Memory B cell (primary cell): ENCODE data around the gene CDK14.
A peak's percentile ranks its signal among the peaks of the same experiment; 100 is the strongest.

Source experiments
- ATAC-seq: fragments of 150-1000 bp; cut with Tn5 transposase; 2 replicates; pipeline ENCODE4 v1.10.0; 2021; ENCODE audit warnings: low read depth, mild to moderate bottlenecking, moderate library complexity
- DNase-seq, 2 donors: peaks; one replicate each; pipeline ENCODE4 v3.0.0; 2022; ENCODE audit warnings: low spot score in 2 of 2
- H3K27ac Mint-ChIP-seq: one replicate; pipeline ENCODE4 v1.8.0; 2022; ENCODE audit warnings: mild to moderate bottlenecking, moderate library complexity, mixed read lengths
- H3K27me3 Mint-ChIP-seq: one replicate; pipeline ENCODE4 v1.8.0; 2022; ENCODE audit warnings: mixed read lengths
- H3K36me3 Mint-ChIP-seq: one replicate; pipeline ENCODE4 v1.8.0; 2022; ENCODE audit warnings: mild to moderate bottlenecking, mixed read lengths
- H3K4me1 Mint-ChIP-seq: one replicate; pipeline ENCODE4 v1.8.0; 2022; ENCODE audit warnings: mixed read lengths
- H3K4me3 Mint-ChIP-seq: one replicate; pipeline ENCODE4 v1.8.0; 2022; ENCODE audit warnings: mild to moderate bottlenecking, moderate library complexity, mixed read lengths
- H3K9me3 Mint-ChIP-seq: one replicate; pipeline ENCODE4 v1.8.0; 2022; ENCODE audit warnings: mixed read lengths

Gene CDK14

GRCh38 chr7:91082852-91083495 lies 486.9 kb downstream of the CDK14 start:
- peak overlapping the region; percentile 20 for H3K27ac Mint-ChIP-seq
- peaks cover 14% of the 10 kb centered on the region for H3K4me1 Mint-ChIP-seq
- no peaks in the 10 kb centered on the region for H3K27me3 Mint-ChIP-seq
- H3K36me3 Mint-ChIP-seq, result peaks cover 14% of the 10 kb centered on the region
- DNase-seq (no peak), ATAC-seq (no peak)
- H3K9me3 Mint-ChIP-seq, result no peaks in the 10 kb centered on the region
- no peak overlapping the region for H3K4me3 Mint-ChIP-seq

- H3K27me3 Mint-ChIP-seq, result no peaks in the 10 kb centered on the region
- H3K36me3 Mint-ChIP-seq, result peaks cover 14% of the 10 kb centered on the region
- no peak overlapping the region for H3K4me3 Mint-ChIP-seq
- H3K4me1 Mint-ChIP-seq, result peaks cover 19% of the 10 kb centered on the region
- no peak overlapping the region for H3K27ac Mint-ChIP-seq
- no peaks in the 10 kb centered on the region for H3K9me3 Mint-ChIP-seq
- ATAC-seq (no peak), DNase-seq (no peak)
These were observed 487.9 kb downstream of the CDK14 start for GRCh38 chr7:91083855-91084644.

- Mint-ChIP-seq H3K9me3 (no peaks in the 10 kb centered on the region), H3K4me1 (peaks cover 20% of the 10 kb centered on the region), H3K36me3 (peaks cover 10% of the 10 kb centered on the region), H3K27ac (no peak overlapping the region), H3K27me3 (no peaks in the 10 kb centered on the region), H3K4me3 (no peak overlapping the region)
- ATAC-seq (no peak), DNase-seq (no peak)
These were observed 489.1 kb downstream of the CDK14 start for GRCh38 chr7:91085175-91085574.

GRCh38 chr7:91086200-91086599 lies 490.1 kb downstream of the CDK14 start:
- peaks cover 13% of the 10 kb centered on the region for H3K4me1 Mint-ChIP-seq
- H3K4me3 Mint-ChIP-seq, result no peak overlapping the region
- H3K36me3 Mint-ChIP-seq, result peaks cover 11% of the 10 kb centered on the region
- no peak overlapping the region for H3K27ac Mint-ChIP-seq
- DNase-seq (no peak), ATAC-seq (no peak)
- no peaks in the 10 kb centered on the region for H3K27me3 Mint-ChIP-seq
- H3K9me3 Mint-ChIP-seq, result no peaks in the 10 kb centered on the region

- H3K4me1 Mint-ChIP-seq, result peaks cover 14% of the 10 kb centered on the region
- ATAC-seq, result no peak
- H3K9me3 Mint-ChIP-seq, result no peaks in the 10 kb centered on the region
- peak overlapping the region; percentile 73 for H3K27ac Mint-ChIP-seq
- DNase-seq, result no peak
- H3K36me3 Mint-ChIP-seq, result peaks cover 21% of the 10 kb centered on the region
- H3K4me3 Mint-ChIP-seq, result no peak overlapping the region
- no peaks in the 10 kb centered on the region for H3K27me3 Mint-ChIP-seq
These were observed 492.0 kb downstream of the CDK14 start for GRCh38 chr7:91088156-91088555.

GRCh38 chr7:91088691-91089090 lies 492.6 kb downstream of the CDK14 start:
- no peak overlapping the region for H3K27ac Mint-ChIP-seq
- peaks cover 21% of the 10 kb centered on the region for H3K36me3 Mint-ChIP-seq
- no peak for DNase-seq
- H3K27me3 Mint-ChIP-seq, result no peaks in the 10 kb centered on the region
- H3K9me3 Mint-ChIP-seq, result no peaks in the 10 kb centered on the region
- H3K4me1 Mint-ChIP-seq, result peaks cover 15% of the 10 kb centered on the region
- no peak for ATAC-seq
- H3K4me3 Mint-ChIP-seq, result no peak overlapping the region

GRCh38 chr7:91089382-91089963 lies 493.4 kb downstream of the CDK14 start:
- Mint-ChIP-seq H3K27ac (no peak overlapping the region), H3K36me3 (peaks cover 20% of the 10 kb centered on the region), H3K27me3 (no peaks in the 10 kb centered on the region), H3K4me3 (peak overlapping the region; percentile 17), H3K9me3 (no peaks in the 10 kb centered on the region), H3K4me1 (peaks cover 15% of the 10 kb centered on the region)
- ATAC-seq (peak; percentile 65), DNase-seq (peak; percentile 5 to 15)

- H3K36me3 Mint-ChIP-seq, result peaks cover 26% of the 10 kb centered on the region
These were observed 494.6 kb downstream of the CDK14 start for GRCh38 chr7:91090684-91091083.

GRCh38 chr7:91091631-91092030 lies 495.5 kb downstream of the CDK14 start:
- Mint-ChIP-seq H3K4me1 (peaks cover 12% of the 10 kb centered on the region), H3K27me3 (no peaks in the 10 kb centered on the region), H3K9me3 (no peaks in the 10 kb centered on the region), H3K4me3 (no peak overlapping the region), H3K36me3 (peaks cover 27% of the 10 kb centered on the region), H3K27ac (no peak overlapping the region)
- DNase-seq, result no peak
- no peak for ATAC-seq

More at GRCh38 chr7:91090684-91091083, 494.6 kb downstream of the CDK14 start:
- no peaks in the 10 kb centered on the region for H3K27me3 Mint-ChIP-seq
- no peak for DNase-seq
- H3K4me3 Mint-ChIP-seq, result no peak overlapping the region
- no peak overlapping the region for H3K27ac Mint-ChIP-seq
- H3K9me3 Mint-ChIP-seq, result no peaks in the 10 kb centered on the region
- ATAC-seq, result no peak
- H3K4me1 Mint-ChIP-seq, result peaks cover 15% of the 10 kb centered on the region

GRCh38 chr7:91093181-91093580 lies 497.1 kb downstream of the CDK14 start:
- no peak overlapping the region for H3K27ac Mint-ChIP-seq
- H3K36me3 Mint-ChIP-seq, result peaks cover 27% of the 10 kb centered on the region
- no peaks in the 10 kb centered on the region for H3K9me3 Mint-ChIP-seq
- H3K4me3 Mint-ChIP-seq, result no peak overlapping the region
- H3K27me3 Mint-ChIP-seq, result no peaks in the 10 kb centered on the region
- no peak for ATAC-seq
- DNase-seq, result no peak
- peaks cover 12% of the 10 kb centered on the region for H3K4me1 Mint-ChIP-seq

- no peak overlapping the region for H3K4me3 Mint-ChIP-seq
- DNase-seq (no peak), ATAC-seq (no peak)
- no peaks in the 10 kb centered on the region for H3K9me3 Mint-ChIP-seq
- peaks cover 20% of the 10 kb centered on the region for H3K36me3 Mint-ChIP-seq
- H3K27ac Mint-ChIP-seq, result no peak overlapping the region
- H3K27me3 Mint-ChIP-seq, result no peaks in the 10 kb centered on the region
- no peaks in the 10 kb centered on the region for H3K4me1 Mint-ChIP-seq
These were observed 502.4 kb downstream of the CDK14 start for GRCh38 chr7:91098566-91098965.

GRCh38 chr7:91103363-91103762 lies 507.2 kb downstream of the CDK14 start:
- ATAC-seq, result no peak
- Mint-ChIP-seq H3K27me3 (no peaks in the 10 kb centered on the region), H3K36me3 (peaks cover 21% of the 10 kb centered on the region), H3K9me3 (no peaks in the 10 kb centered on the region), H3K27ac (peak overlapping the region; percentile 39), H3K4me3 (no peak overlapping the region), H3K4me1 (no peaks in the 10 kb centered on the region)
- no peak for DNase-seq

- no peak for DNase-seq
- Mint-ChIP-seq H3K4me1 (peaks cover 2% of the 10 kb centered on the region), H3K9me3 (no peaks in the 10 kb centered on the region), H3K27ac (no peak overlapping the region), H3K36me3 (peaks cover 33% of the 10 kb centered on the region), H3K4me3 (no peak overlapping the region), H3K27me3 (no peaks in the 10 kb centered on the region)
- ATAC-seq, result no peak
These were observed 511.3 kb downstream of the CDK14 start for GRCh38 chr7:91107460-91107859.

- Mint-ChIP-seq H3K4me1 (peaks cover 5% of the 10 kb centered on the region), H3K9me3 (no peaks in the 10 kb centered on the region), H3K27ac (no peak overlapping the region), H3K4me3 (no peak overlapping the region), H3K36me3 (peaks cover 34% of the 10 kb centered on the region), H3K27me3 (no peaks in the 10 kb centered on the region)
- no peak for DNase-seq
- ATAC-seq, result no peak
These were observed 513.1 kb downstream of the CDK14 start for GRCh38 chr7:91109200-91109599.
